HG03095 (cell line): ENCODE results near the gene SOX15.
A peak's percentile ranks its signal among the peaks of the same experiment; 100 is the strongest.

Experiments
- ATAC-seq: cut with Tn5 transposase; IDR thresholded peaks from one replicate; pipeline ENCODE4 v1.9.1; 2021; ENCODE audit warnings: moderate library complexity; ENCODE audit not compliant: unreplicated experiment

Gene SOX15

DNA sequence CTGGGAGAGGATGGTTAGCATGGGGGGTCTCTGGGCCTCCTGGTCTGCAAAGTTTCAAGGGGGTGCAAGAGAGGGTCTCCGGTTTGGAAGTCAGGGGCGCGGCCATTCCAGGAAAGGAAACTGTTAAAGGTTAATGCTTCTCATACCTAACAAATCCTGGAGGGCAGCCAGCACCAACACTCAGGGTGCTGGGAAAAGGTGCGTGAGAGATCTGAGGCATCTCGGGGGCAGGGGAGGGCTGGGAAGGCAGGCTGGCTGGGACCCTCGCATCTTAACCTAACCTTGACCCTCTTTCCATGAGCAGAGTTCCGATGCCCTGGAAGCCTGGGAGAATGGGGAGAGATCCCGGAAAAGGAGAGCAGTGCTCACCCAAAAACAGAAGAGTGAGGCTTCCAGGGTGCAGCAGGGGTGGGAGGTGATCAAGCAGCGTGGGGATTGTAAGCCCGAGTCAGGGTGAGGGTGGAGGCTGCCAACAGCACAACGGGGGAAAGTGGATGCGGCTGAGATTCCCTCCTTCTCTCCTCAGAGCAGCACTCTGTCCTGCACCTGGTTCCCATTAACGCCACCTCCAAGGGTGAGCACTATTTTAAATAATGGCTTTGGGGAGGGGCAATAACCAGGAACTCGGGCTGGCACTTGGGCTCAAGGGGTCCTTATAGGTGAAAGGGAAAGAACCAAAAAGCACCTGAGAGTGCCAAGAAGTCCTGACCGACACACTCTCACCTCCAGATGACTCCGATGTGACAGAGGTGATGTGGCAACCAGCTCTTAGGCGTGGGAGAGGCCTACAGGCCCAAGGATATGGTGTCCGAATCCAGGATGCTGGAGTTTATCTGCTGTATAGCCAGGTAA, 30.3 kb downstream of the SOX15 start:
- ATAC-seq, result no peak

DNA sequence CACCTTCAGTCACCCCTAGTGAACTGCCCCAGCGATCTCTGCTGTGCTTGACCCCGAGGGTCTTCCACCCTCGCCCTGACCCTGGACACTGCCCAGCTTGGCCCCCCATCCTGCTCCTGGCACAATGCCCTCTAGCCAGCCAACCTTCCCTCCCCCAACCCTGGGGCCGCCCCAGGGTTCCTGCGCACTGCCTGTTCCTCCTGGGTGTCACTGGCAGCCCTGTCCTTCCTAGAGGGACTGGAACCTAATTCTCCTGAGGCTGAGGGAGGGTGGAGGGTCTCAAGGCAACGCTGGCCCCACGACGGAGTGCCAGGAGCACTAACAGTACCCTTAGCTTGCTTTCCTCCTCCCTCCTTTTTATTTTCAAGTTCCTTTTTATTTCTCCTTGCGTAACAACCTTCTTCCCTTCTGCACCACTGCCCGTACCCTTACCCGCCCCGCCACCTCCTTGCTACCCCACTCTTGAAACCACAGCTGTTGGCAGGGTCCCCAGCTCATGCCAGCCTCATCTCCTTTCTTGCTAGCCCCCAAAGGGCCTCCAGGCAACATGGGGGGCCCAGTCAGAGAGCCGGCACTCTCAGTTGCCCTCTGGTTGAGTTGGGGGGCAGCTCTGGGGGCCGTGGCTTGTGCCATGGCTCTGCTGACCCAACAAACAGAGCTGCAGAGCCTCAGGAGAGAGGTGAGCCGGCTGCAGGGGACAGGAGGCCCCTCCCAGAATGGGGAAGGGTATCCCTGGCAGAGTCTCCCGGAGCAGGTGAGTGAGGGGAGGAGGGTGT, 31.2 kb downstream of the SOX15 start, which contains the start of gene TNFSF13:
TNFSF13 (plus strand) TSS at position 207 of the 776 bp plus-strand sequence; CDS start at position 497, 290 bp downstream.
- no peak for ATAC-seq

DNA sequence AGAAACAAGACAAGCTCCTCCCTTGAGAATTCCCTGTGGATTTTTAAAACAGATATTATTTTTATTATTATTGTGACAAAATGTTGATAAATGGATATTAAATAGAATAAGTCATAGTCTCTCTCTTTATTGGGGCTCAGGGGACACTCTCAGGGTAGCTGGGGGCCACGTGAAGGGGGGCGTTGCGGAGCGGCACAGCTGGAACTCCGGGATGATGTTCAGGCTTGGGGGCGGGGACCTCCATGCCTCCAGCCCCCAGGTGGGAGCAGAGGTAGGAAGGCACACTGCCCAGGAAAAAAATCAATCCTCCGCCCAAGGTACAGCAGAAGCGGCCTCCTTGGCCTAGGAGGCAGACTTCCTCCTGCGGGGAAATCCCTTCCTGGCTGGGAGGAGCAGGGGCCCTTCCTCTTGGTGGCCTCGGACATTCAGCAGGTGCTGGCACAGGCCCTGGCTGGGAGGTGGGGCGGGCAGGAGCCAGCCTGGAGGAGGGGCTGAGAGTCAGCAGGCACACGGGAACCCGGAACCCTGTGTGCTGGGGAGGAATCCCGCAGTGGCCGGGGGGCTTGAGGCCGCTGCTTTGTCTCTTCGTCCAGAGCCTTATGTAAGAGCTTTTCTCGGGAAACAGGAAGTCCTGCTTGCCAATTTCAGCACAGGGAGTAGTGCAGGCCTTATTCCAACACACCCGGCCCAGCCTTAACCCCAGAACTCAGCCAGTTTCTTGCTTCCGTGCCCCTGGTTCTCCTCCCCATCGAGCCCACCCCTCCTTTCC, 31.9 kb downstream of the SOX15 start:
- no peak for ATAC-seq

DNA sequence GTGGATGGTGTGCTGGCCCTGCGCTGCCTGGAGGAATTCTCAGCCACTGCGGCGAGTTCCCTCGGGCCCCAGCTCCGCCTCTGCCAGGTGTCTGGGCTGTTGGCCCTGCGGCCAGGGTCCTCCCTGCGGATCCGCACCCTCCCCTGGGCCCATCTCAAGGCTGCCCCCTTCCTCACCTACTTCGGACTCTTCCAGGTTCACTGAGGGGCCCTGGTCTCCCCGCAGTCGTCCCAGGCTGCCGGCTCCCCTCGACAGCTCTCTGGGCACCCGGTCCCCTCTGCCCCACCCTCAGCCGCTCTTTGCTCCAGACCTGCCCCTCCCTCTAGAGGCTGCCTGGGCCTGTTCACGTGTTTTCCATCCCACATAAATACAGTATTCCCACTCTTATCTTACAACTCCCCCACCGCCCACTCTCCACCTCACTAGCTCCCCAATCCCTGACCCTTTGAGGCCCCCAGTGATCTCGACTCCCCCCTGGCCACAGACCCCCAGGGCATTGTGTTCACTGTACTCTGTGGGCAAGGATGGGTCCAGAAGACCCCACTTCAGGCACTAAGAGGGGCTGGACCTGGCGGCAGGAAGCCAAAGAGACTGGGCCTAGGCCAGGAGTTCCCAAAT, 32.6 kb downstream of the SOX15 start:
- no peak for ATAC-seq

DNA sequence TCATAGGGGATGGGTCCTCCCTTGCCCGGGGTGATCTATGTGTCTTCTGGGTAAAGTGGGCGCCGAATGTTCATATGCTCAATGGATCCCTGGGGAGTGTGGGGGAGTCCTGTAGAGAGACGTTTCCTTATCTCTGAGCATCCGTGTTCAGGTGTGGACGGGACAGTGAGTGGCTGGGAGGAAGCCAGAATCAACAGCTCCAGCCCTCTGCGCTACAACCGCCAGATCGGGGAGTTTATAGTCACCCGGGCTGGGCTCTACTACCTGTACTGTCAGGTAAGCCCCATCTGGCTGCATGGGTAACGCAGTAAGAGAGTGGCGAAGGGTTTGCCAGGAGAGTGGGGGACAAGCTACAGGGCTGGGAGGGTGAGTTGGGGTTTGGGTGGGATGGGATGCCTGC, 33.3 kb downstream of the SOX15 start:
- ATAC-seq, result no peak

DNA sequence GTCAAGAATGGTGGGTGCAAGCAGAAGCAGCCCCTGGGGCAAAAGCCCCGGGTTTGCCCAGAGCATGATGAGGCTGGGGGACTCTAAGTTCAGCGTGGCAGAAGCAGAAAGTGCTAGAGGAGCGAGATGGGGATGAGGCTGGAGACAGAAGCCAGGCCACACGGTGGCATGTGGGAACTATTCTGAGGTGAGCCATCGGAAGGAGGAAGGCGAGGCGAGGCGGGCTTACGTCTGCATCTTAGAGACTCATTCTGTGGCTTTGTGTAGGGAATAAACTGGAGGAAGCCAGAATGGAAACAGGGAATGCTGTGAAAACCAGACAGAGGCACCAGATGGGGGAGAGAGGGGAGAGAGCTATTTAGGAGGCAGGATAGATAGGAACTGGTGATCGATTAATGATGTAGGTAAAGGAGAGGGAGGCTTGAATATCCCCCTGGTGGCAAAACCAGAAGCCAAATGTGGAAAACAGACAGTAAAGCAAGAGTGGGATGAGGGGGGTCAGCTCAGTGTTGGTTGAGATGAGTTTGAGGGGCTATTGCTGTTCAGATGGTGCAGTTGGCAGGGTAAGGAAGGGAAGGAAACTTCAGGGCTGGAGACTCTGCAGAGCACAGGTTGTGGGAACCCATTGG, 34.5 kb downstream of the SOX15 start:
- no peak for ATAC-seq

DNA sequence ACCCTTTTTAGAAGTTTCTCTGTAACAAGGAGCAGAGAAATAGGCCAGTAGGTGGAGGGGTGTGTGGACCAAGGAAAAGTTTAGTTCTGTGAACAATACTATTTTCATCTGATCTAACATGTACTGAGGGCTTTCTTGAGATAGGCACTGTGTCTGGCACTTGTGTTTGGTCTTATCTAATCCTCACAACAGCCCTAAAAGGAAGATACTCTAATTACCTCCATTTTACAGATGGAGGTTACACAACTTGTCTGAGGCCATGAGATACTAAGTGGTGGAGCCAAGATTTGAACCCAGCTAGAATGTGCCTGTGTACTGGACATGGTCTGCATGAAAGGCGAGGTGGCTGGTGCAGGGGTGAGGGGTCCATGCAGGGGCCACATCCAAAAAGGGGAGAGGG, 36.5 kb downstream of the SOX15 start:
- no peak for ATAC-seq

DNA sequence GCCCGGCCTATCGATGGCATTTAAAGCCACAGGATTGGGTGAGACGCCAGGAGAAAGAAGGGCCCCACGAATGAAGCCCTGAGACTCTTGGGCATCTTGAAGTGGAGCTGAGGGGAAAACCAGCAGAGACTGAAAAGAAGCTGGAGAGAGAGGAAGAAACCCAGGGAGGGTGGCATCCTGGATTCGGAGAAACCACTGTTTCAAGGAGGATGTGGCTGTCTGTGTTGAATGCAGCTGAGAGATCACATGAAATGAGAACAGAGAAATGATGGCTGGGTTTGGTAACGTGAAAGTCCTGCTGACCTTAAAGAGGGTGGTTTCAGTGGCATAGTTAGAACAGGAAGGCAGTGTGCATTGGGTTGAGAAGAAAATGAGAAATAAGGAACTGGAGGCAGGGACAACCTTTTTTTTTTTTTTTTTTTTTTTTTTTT, 37.3 kb downstream of the SOX15 start:
- peak; percentile 46 for ATAC-seq

DNA sequence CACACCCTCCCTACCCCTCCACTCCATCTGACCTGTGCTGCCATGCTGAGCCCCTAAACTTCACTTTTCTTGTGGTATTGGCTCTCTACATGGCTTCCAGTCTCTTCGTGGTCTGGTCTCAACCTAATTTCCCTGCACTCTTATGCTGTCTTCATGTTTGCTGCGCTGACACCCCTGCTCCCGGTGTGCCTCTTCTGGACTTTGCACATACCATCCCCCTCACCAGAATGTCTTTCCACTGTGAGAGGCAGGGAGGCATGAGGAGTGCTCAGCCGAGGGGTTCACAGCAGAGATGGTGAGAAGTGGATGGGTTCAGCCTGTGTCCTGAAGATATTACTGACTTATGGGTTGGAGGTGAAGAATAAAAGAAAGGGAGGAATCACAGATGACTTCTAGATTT, 38.5 kb downstream of the SOX15 start:
- no peak for ATAC-seq

DNA sequence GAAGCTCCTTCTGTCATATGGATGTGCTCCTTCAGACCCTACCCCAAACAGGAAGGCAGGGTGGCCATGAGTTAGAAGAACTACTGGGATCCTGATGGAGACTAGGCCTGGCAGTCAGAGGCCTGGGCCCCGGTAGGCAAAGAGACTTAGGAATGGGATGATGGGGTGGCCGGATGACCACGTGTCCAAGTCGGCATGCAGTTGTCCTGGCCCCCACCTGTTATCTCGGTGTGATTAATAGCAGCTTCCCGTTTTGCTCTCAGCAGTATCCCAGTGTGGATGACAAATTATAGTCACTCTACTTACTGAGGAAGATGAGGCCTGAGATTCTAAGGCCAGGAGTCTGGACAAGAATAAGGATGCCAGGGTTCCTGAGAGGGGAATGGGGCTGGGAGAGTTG, 39.5 kb downstream of the SOX15 start:
- no peak for ATAC-seq

DNA sequence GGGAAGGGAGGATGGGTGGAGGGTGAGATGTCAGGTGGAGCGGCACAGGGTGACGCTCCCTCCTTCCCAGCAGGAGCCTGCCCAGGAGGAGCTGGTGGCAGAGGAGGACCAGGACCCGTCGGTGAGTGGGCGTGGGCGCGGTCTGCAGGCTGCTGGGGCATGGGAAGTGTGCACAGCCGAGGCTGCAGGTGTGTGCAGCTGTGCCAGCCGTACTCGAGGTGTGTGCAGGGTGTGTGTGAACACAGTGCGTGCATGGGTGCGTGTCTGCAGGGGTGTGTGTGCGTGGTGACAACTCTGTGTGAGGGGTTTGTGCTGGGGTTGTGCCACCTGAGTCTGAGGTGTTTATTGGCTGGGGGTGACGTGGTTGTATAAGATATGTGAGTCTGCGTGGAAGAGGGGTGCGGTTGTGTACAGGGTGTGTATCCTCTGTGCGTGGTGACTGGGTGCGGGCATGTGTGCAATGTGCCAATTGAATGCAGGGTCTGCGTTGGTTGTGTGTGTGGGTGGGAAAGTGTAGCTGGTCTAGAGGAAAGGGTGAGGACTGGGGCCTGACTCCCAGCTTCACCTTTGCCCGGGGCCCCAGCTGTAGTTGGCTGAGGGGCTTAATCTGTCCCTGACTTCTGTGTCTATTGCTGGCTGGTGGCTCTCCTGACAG, 40.4 kb downstream of the SOX15 start:
- no peak for ATAC-seq

DNA sequence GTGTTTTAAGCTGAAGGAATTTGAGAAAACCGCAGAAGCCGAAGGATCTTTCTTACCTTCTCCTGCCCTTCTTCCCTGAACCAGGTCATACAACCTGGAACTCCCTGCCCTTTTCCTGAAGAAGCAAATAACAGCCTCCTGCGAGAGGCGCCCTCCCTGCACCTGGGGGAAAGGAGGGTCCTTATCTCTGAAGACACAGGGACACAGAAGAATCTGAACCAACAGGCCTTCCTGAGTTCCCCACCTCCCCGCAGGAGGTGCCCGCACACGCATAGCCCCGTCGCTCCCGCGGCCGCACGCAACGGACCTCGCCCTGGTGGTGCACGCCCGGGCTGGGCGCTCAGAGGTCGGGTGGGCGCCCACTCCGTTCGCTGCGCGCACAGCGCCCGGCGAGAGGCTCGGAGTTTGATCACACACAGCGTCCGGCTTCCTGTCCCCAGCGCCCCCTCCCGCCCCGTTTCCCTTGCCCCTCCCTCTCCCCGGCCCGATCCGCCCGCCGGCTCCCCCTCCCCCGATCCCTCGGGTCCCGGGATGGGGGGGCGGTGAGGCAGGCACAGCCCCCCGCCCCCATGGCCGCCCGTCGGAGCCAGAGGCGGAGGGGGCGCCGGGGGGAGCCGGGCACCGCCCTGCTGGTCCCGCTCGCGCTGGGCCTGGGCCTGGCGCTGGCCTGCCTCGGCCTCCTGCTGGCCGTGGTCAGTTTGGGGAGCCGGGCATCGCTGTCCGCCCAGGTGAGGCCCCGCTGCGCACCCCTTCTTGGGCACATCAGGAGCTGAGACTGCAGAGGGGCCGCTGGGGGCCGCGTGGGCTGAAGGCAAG, 41.1 kb downstream of the SOX15 start, which contains the start of gene TNFSF12:
TNFSF12 (plus strand) TSS at position 474 of the 816 bp plus-strand sequence; CDS start at position 570, 96 bp downstream.
- ATAC-seq, result no peak

DNA sequence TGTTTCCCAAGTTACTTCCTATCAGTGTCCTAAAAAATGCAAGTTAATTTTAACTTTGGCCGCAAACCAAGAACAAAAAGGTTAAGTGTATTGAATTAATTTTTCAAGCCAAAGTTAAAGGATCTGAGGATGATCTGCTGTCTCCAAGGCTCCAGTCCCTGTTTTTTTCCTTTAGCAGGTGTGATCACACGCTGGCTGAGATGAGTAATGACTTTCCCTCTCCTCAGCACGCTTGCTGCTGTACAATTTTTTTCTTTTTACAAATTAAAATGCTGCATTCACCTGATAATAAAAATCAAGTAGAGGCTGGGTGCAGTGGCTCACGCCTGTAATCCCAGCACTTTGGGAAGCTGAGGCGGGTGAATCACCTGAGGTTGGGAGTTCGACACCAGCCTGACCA, 45.0 kb downstream of the SOX15 start:
- ATAC-seq, result no peak

DNA sequence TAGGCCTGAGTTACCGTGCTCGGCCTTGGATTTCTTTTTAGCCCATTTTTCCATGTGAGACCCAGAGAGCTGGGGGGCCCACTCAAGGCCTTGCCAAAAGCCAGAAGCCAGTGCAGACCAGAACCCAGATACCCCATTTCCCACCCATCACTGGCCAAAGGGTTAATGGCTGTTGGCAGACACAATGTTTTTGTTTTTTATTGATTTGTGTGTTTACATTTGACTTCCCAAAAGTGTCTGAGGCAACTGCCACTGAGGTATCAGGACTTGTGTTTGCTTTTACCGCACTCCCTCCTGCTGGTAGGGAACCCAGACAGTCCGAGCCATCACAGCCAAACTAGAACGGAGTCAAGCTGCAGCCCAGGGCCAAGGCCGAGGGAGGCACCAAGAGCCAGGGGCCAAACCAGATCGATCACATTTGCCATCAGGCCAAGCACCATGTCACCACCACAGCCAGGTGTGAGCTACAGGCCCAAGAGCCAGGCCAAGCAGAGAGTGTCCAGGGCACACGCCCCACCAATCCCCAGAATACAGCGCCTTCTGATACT, 48.7 kb downstream of the SOX15 start:
- no peak for ATAC-seq

DNA sequence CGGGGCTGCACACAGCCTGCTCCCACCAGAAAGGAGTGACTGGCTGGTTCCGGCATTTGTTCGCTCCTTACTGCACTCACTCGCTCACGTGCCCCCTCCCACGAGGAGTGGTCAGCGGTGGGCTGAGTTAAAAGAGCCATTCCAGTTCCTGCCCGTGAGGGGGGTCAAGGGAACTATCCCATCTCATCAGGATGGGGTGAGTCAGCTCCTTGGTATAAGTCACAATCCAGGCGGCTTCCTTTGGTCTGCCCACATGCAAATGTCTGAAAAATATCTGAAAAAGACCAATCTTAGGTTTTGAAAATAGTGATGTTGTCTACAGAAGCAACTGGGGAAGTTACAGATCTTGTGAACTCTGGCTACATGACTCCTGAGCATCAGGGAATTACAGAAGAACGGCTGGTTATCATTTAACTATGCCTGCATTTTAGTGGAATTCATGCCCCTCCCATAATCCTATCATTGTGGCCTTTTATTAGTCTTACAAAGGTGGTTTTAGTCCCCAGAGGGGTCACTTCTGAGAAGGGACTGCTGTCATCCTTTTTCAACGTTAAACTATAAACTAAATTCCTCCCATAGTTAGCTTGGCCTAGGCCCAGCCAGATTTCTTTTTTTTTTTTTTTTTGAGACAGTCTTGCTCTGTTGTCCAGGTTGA, 50.9 kb downstream of the SOX15 start:
- ATAC-seq, result no peak
